K562 (cell line): ENCODE results near the gene RRAGB. TPM values are rescaled to one million over a fixed set of nuclear protein-coding genes. Genes with fewer than 3 reads are reported as not detected.

ENCODE experiments used
- CREBBP ChIP-seq: IDR thresholded peaks from one replicate; pipeline ENCODE4 v1.6.1; 2012; ENCODE audit warnings: low read depth, mild to moderate bottlenecking, control low read depth, inconsistent platforms, low read length
- MYC ChIP-seq, 2 experiments: fragments of 250-450 bp in 1 of 2; sonication (Bioruptor Pico) in 1 of 2; IDR thresholded peaks; 2 replicates each; pipeline versions ENCODE4 v1.5.1 to v1.6.1; 2012 to 2021; ENCODE audit warnings: low read depth in 2 of 2, borderline replicate concordance in 1 of 2, improper control_type of control experiment in 1 of 2, low read length in 1 of 2, mild to moderate bottlenecking in 1 of 2, moderate library complexity in 1 of 2
- NR2F6 ChIP-seq: fragments of 450-650 bp; formaldehyde crosslinking; IDR thresholded peaks from 2 replicates; pipeline ENCODE4 v1.4.0; 2020; ENCODE audit warnings: mild to moderate bottlenecking
- PTRF ChIP-seq: fragments of 450-650 bp; IDR thresholded peaks from 2 replicates; pipeline ENCODE4 v1.6.1; 2016; ENCODE audit warnings: mild to moderate bottlenecking, missing genetic modification characterization, missing compliant biosample characterization
- RAD21 ChIP-seq, 2 experiments: fragments of 250-450 bp in 1 of 2; fragments of 450-650 bp in 1 of 2; sonication (Bioruptor Pico) in 1 of 2; formaldehyde crosslinking in 1 of 2; IDR thresholded peaks in 1 of 2; conservative IDR thresholded peaks in 1 of 2; 2 replicates each; pipeline versions ENCODE4 v1.4.0 to v1.8.0; 2020 to 2022; ENCODE audit warnings: mild to moderate bottlenecking in 2 of 2, moderate library complexity in 1 of 2
- REST ChIP-seq, 2 experiments: fragments of 450-650 bp; formaldehyde crosslinking in 1 of 2; IDR thresholded peaks; 2 replicates each; pipeline versions ENCODE4 v1.4.0 to v1.6.1; 2014 to 2020; ENCODE audit warnings: mild to moderate bottlenecking in 2 of 2, borderline replicate concordance in 1 of 2, low read depth in 1 of 2
- RFX7 ChIP-seq: fragments of 250-450 bp; sonication (Bioruptor Pico); IDR thresholded peaks from 2 replicates; pipeline ENCODE4 v1.5.1; 2021; ENCODE audit warnings: mild to moderate bottlenecking
- SAP30 ChIP-seq: fragments of 200-600 bp; sonication (generic); IDR thresholded peaks from 2 replicates; pipeline ENCODE4 v1.6.1; 2012; ENCODE audit warnings: borderline replicate concordance, low read depth, mild to moderate bottlenecking, moderate library complexity, low read length, control low read depth, inconsistent platforms; ENCODE audit not compliant: insufficient read depth, poor library complexity, severe bottlenecking
- SUPT5H ChIP-seq: fragments of 450-650 bp; IDR thresholded peaks from 2 replicates; pipeline ENCODE4 v1.6.1; 2016
- TAF1 ChIP-seq: IDR thresholded peaks from 2 replicates; pipeline ENCODE4 v1.6.1; 2011; ENCODE audit warnings: mild to moderate bottlenecking, low read length, moderate library complexity; ENCODE audit not compliant: insufficient read depth, control insufficient read depth, severe bottlenecking; ENCODE audit errors: extremely low read depth
- TCF7L2 ChIP-seq: fragments of 150-350 bp; IDR thresholded peaks from 2 replicates; pipeline ENCODE4 v1.6.1; 2016; ENCODE audit warnings: low read depth, mild to moderate bottlenecking, low read length, moderate library complexity
- USF2 ChIP-seq: sonication (generic); formaldehyde crosslinking; IDR thresholded peaks from 2 replicates; pipeline ENCODE4 v1.5.0; 2020; ENCODE audit warnings: missing genetic modification reagents
- VEZF1 ChIP-seq: fragments of 200-800 bp; sonication (Bioruptor generic); IDR thresholded peaks from 2 replicates; pipeline ENCODE4 v1.6.1; 2017; ENCODE audit warnings: missing genetic modification characterization, missing compliant biosample characterization
- ZFX ChIP-seq: sonication (generic); formaldehyde crosslinking; IDR thresholded peaks from 2 replicates; pipeline ENCODE4 v1.8.0; 2022; ENCODE audit warnings: mild to moderate bottlenecking, missing genetic modification reagents, moderate library complexity
- polyA plus RNA-seq, 8 experiments: library from polyadenylated mRNA; depleted of rRNA in 4 of 8; stranded (reverse) in 5 of 8; unstranded in 3 of 8; fragments of >200 nt; fragmentation: Nextera tagmentation in 2 of 8; fragmentation: Illumina TruSeq in 1 of 8; extraction: Ambion mirVana in 2 of 8; extraction: Trizol in 1 of 8; gene quantifications; 2 replicates each; pipeline versions ENCODE4 v1.2.1 to v1.2.3, GENCODE V29; 2011 to 2014; ENCODE audit warnings: inconsistent platforms in 1 of 8, missing spikeins in 1 of 8
- total RNA-seq, 7 experiments: library from RNA; depleted of rRNA in 6 of 7; stranded (reverse); fragments of >200 nt in 6 of 7; fragmentation: Illumina TruSeq in 2 of 7; extraction: Trizol in 2 of 7; gene quantifications; 2 replicates each; pipeline versions ENCODE4 v1.2.1 to v1.2.3, GENCODE V29; 2011 to 2021; ENCODE audit warnings: low replicate concordance in 1 of 7

Gene RRAGB
- total and polyA plus RNA-seq, 9 of the 15 experiments (the other 6 are each of a cell fraction or from before 2014, with no cell fraction given) = 5.6 to 15.6 (median 9.1) TPM

GRCh38 chrX:55717521-55718497 is at the start of gene RRAGB (continued):
- peak; percentile 22 for TF ChIP-seq TAF1
- peak; percentile 49; the same call in 1 of the 2 replicates for TF ChIP-seq MYC (IDR thresholded peaks at IDR 0.05; ENCODE audit: low read depth, low read length)
- no peak for TF ChIP-seq MYC (CRISPR knock-in tag; IDR thresholded peaks at IDR 0.05; ENCODE audit: borderline replicate concordance, low read depth)
- peak; percentile 47 for TF ChIP-seq SAP30
- no peak for TF ChIP-seq NR2F6
- peak; percentile 41; the same call in 1 of the 2 replicates for TF ChIP-seq SUPT5H
- TF ChIP-seq REST (IDR thresholded peaks at IDR 0.05; ENCODE audit: borderline replicate concordance) = peak; percentile 90
- no peak for TF ChIP-seq REST (CRISPR knock-in tag; IDR thresholded peaks at IDR 0.05; ENCODE audit: low read depth)
- no peak for TF ChIP-seq PTRF (tag)
- TF ChIP-seq RAD21 (CRISPR knock-in tag; conservative IDR thresholded peaks at IDR 0.05 in 1 of 2, IDR thresholded peaks at IDR 0.05 in 1 of 2) = peak; percentile 31 to 37; a peak in 3 of 4 replicates
- peak; percentile 97 for TF ChIP-seq USF2
- peak; percentile 70 for TF ChIP-seq ZFX
- peak; percentile 75 for TF ChIP-seq VEZF1
- no peak for TF ChIP-seq RFX7 (CRISPR knock-in tag)
- no peak for TF ChIP-seq TCF7L2
- no peak for TF ChIP-seq CREBBP
